ENCODE results near the gene SHB. TPM values are rescaled to one million over a fixed set of nuclear protein-coding genes. Genes with fewer than 3 reads are reported as not detected.

Gene SHB
- total RNA-seq, 1 donor from 2014 or later: 0.44 TPM

DNA sequence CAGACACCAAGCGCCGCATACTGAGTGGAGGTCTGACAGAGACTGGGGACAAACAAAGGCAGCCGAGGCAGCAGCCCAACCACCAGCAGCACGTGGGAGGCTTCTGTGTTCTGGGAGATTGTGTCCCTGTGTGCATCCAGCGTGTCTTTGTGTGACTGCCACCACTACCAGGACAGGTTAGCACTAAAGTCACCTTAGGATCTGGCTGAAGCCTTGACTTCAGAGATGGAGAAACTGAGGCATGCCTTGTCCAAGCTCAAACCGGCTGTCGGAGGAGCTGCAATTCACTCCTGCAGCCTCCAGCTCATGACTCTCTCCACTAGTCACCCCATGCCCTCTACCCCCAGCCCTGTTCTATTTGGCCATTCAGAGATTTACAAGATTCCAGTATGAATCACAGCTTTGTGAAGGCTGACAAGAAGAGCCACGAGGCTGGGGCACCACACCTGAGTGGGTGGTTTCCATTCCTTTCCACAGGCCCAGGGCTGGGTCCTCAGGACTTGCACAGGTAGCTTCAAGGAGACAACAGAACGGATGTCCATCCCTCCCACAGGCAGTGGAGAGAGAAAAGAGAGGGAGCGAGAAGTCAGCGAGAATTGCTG lies 69.3 kb downstream of the SHB start:
- DNase-seq (no peak), ATAC-seq (ENCODE audit: low read depth) (no peak)
- H3K4me3 Mint-ChIP-seq: no peak overlapping the region
- no peaks in the 10 kb centered on the region for H3K9me3 Mint-ChIP-seq
- TF ChIP-seq, protein P1, sequence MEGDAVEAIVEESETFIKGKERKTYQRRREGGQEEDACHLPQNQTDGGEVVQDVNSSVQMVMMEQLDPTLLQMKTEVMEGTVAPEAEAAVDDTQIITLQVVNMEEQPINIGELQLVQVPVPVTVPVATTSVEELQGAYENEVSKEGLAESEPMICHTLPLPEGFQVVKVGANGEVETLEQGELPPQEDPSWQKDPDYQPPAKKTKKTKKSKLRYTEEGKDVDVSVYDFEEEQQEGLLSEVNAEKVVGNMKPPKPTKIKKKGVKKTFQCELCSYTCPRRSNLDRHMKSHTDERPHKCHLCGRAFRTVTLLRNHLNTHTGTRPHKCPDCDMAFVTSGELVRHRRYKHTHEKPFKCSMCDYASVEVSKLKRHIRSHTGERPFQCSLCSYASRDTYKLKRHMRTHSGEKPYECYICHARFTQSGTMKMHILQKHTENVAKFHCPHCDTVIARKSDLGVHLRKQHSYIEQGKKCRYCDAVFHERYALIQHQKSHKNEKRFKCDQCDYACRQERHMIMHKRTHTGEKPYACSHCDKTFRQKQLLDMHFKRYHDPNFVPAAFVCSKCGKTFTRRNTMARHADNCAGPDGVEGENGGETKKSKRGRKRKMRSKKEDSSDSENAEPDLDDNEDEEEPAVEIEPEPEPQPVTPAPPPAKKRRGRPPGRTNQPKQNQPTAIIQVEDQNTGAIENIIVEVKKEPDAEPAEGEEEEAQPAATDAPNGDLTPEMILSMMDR (IDR thresholded peaks at IDR 0.05): no peak
- ChIA-PET POLR2A (no interaction called here), CTCF (no interaction called here)
- no peaks in the 10 kb centered on the region for H3K36me3 Mint-ChIP-seq (ENCODE audit: low read depth)
- H3K27me3 Mint-ChIP-seq: no peaks in the 10 kb centered on the region
- H3K27ac Mint-ChIP-seq: no peak overlapping the region
- peaks cover 4% of the 10 kb centered on the region for H3K4me1 Mint-ChIP-seq
- intact Hi-C loops (cut with micrococcal nuclease): no loop called here

DNA sequence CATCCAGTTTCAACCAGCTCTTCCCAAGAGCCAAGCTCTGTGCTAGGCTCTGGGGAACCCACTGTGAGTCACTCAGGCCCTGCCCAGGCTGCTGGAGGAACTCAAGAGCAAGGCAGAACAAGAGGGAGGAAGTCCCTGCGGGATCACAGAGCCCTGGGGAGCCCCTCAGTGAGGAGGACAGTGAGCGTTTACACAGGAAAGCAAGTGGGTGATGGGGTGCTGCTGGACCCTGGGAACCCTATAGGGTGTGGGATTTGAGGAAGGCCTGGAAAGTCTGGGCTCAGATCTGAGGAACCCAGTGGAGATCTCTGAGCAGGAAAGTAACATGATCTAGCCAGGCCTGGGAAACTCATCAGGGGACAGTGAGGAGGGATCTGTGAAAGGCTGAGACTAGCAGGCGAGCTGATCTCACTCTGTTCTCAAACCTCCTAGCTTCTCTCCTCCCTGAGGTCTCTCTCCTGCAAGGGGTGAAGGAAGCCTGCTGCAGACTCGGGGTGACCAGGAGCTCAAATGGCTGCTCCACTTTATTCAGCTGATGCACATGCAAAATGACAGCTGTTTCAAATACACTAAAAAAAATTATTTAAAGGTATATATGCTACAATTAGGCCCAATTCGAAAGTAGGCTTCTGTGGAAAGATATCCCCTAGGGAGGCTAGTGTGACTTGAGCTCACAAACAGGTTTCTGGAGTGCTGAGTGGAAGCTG lies 70.0 kb downstream of the SHB start:
- H3K9me3 Mint-ChIP-seq: no peaks in the 10 kb centered on the region
- CTCF ChIA-PET: no interaction called here
- peaks cover 8% of the 10 kb centered on the region for H3K4me1 Mint-ChIP-seq
- TF ChIP-seq, protein P1 (IDR thresholded peaks at IDR 0.05): no peak
- POLR2A ChIA-PET: no interaction called here
- no peak overlapping the region for H3K27ac Mint-ChIP-seq
- DNase-seq: no peak
- no peak overlapping the region for H3K4me3 Mint-ChIP-seq
- ATAC-seq (ENCODE audit: low read depth): no peak
- H3K36me3 Mint-ChIP-seq (ENCODE audit: low read depth): no peaks in the 10 kb centered on the region
- peaks cover 5% of the 10 kb centered on the region for H3K27me3 Mint-ChIP-seq
- intact Hi-C loops (cut with micrococcal nuclease): no loop called here

DNA sequence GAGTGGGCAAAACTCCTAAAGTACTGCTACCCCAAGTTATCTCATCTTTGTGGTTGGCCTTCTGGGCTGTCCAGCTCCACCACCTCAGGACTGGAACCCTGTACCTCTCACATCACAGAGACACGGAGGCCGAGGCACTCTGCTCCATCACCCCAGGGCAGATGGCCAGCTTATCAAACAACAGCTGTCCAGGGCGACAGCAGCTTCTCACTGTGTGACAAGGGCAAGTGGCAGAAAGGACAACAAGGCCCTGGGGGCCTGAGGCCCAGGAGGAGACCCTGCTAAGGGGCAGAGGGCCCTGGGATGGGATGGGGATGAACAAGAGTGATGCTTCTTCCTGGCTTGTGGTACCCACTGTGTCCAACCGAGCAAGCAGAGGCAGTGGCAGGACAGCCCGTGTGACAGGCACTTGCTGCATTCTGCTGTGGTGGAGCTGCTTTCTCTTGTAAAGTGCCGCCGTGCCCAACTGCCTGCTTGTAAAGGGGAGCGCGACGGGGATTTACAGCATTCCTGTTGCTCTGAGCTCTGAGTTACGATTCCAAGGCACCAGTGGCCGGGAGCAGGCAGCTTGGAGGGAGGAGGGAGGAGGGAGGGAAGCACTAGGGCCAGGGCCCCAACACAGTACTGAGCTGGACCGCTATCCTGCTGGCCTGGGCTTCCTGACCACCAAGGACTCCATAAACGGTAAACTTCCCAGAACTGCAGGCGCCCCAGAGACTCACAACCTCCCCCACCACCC lies 71.2 kb downstream of the SHB start:
- peaks cover 8% of the 10 kb centered on the region for H3K4me1 Mint-ChIP-seq
- ChIA-PET CTCF (no interaction called here), POLR2A (no interaction called here)
- no peaks in the 10 kb centered on the region for H3K9me3 Mint-ChIP-seq
- no peak for DNase-seq
- no peak overlapping the region for H3K27ac Mint-ChIP-seq
- no peak for ATAC-seq (ENCODE audit: low read depth)
- no peak overlapping the region for H3K4me3 Mint-ChIP-seq
- H3K36me3 Mint-ChIP-seq (ENCODE audit: low read depth): no peaks in the 10 kb centered on the region
- TF ChIP-seq, protein P1 (IDR thresholded peaks at IDR 0.05): no peak
- H3K27me3 Mint-ChIP-seq: peaks cover 5% of the 10 kb centered on the region
- intact Hi-C loops (cut with micrococcal nuclease): no loop called here

DNA sequence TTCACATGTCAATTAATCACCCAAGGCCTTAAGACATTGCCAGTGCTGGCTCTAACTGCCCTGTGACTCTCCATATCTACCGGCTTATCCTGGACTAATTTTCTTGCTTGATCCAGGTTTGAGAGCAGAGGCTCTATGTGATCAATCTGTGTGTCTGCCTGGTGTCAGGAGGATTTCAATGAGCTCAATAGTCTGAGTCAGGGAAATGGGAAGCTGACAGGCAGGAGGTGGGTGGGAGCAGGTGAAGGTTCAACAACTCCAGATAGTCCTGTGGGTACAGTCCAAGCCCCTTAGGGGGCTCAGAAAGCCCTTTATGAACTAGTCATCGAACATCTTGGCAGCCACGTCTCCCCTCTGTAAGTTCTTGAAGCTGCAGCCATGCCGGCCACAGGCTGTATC lies 72.2 kb downstream of the SHB start:
- POLR2A ChIA-PET: no interaction called here
- intact Hi-C loops (cut with micrococcal nuclease): no loop called here
- Mint-ChIP-seq H3K4me3 (no peak overlapping the region), H3K4me1 (peaks cover 8% of the 10 kb centered on the region), H3K36me3 (ENCODE audit: low read depth) (no peaks in the 10 kb centered on the region), H3K9me3 (no peaks in the 10 kb centered on the region), H3K27ac (no peak overlapping the region), H3K27me3 (peaks cover 5% of the 10 kb centered on the region)
- TF ChIP-seq, protein P1 (IDR thresholded peaks at IDR 0.05): no peak
- CTCF ChIA-PET: no interaction called here
- ATAC-seq (ENCODE audit: low read depth) (no peak), DNase-seq (no peak)
